CD14-positive monocyte (primary cell): ENCODE data around the gene TMEM235. TPM values are rescaled to one million over a fixed set of nuclear protein-coding genes. Genes with fewer than 3 reads are reported as not detected.

Experiments
- DNase-seq, 3 donors: peaks; one replicate each; pipeline ENCODE4 v3.0.0-alpha.2; 2011 to 2022
- H2AFZ ChIP-seq: 2 replicates; pipeline ENCODE4 v1.6.0; 2012; ENCODE audit warnings: mild to moderate bottlenecking, low read depth, low read length, inconsistent platforms; ENCODE audit not compliant: insufficient read depth, poor library complexity, severe bottlenecking
- H3K27ac ChIP-seq, 2 donors: 1 replicate in 1 of 2; 2 replicates in 1 of 2; pipeline ENCODE4 v1.5.1; 2012 to 2013; ENCODE audit warnings: low read length in 2 of 2, control low read depth in 1 of 2, inconsistent platforms in 1 of 2, low read depth in 1 of 2, mild to moderate bottlenecking in 1 of 2
- H3K27me3 ChIP-seq, 2 donors: one replicate each; pipeline versions ENCODE4 v1.6.0 to v1.6.1; 2011 to 2013; ENCODE audit warnings: low read length in 2 of 2; ENCODE audit not compliant: control insufficient read depth in 2 of 2, insufficient read depth in 2 of 2
- H3K36me3 ChIP-seq, 2 donors: replicated peaks in 1 of 2; 1 replicate in 1 of 2; 2 replicates in 1 of 2; pipeline versions ENCODE4 v1.5.1 to v1.6.1; 2012 to 2013; ENCODE audit warnings: low read length in 2 of 2, control low read depth in 1 of 2, inconsistent platforms in 1 of 2, mild to moderate bottlenecking in 1 of 2; ENCODE audit not compliant: insufficient read depth in 2 of 2, control insufficient read depth in 1 of 2
- H3K4me1 ChIP-seq, 2 donors: 1 replicate in 1 of 2; 2 replicates in 1 of 2; pipeline versions ENCODE4 v1.5.1 to v1.6.1; 2012 to 2013; ENCODE audit warnings: low read length in 2 of 2, control low read depth in 1 of 2, inconsistent platforms in 1 of 2, mild to moderate bottlenecking in 1 of 2, moderate library complexity in 1 of 2; ENCODE audit not compliant: insufficient read depth in 2 of 2, control insufficient read depth in 1 of 2
- H3K4me2 ChIP-seq: replicated peaks from 2 replicates; pipeline ENCODE3; 2012; ENCODE audit warnings: low read length, moderate library complexity, mild to moderate bottlenecking; ENCODE audit not compliant: poor library complexity, severe bottlenecking; ENCODE audit errors: extremely low read depth
- H3K4me3 ChIP-seq, 3 experiments: fragments of 200-600 bp in 1 of 3; sonication (generic) in 1 of 3; replicated peaks in 1 of 3; 1 replicate in 2 of 3; 2 replicates in 1 of 3; pipeline ENCODE4 v1.5.1; 2011 to 2013; ENCODE audit warnings: low read length in 3 of 3, mild to moderate bottlenecking in 3 of 3, control low read depth in 2 of 3, low read depth in 2 of 3, inconsistent platforms in 1 of 3, moderate library complexity in 1 of 3
- H3K79me2 ChIP-seq: 2 replicates; pipeline ENCODE4 v1.6.0; 2012; ENCODE audit warnings: mild to moderate bottlenecking, control low read depth, inconsistent platforms, low read length, moderate library complexity; ENCODE audit not compliant: insufficient read depth
- H3K9ac ChIP-seq: 2 replicates; pipeline ENCODE4 v1.6.0; 2017; ENCODE audit warnings: low read length, mild to moderate bottlenecking; ENCODE audit not compliant: insufficient read depth, poor library complexity, severe bottlenecking
- H3K9me3 ChIP-seq, 2 donors: replicated peaks in 1 of 2; 1 replicate in 1 of 2; 2 replicates in 1 of 2; pipeline versions ENCODE4 v1.5.1 to v1.6.1; 2012 to 2013; ENCODE audit warnings: low read length in 2 of 2, control low read depth in 1 of 2; ENCODE audit not compliant: control insufficient read depth in 1 of 2, insufficient read depth in 1 of 2
- H4K20me1 ChIP-seq: 2 replicates; pipeline ENCODE4 v1.6.0; 2012; ENCODE audit warnings: mild to moderate bottlenecking, low read length, control low read depth, moderate library complexity; ENCODE audit not compliant: insufficient read depth
- H3K27ac Mint-ChIP-seq, 7 donors: one replicate each; pipeline ENCODE4 v1.8.0; 2020; ENCODE audit warnings: mild to moderate bottlenecking in 7 of 7, mixed read lengths in 7 of 7, moderate library complexity in 6 of 7, inconsistent platforms in 2 of 7
- H3K27me3 Mint-ChIP-seq, 3 donors: one replicate each; pipeline ENCODE4 v1.8.0; 2021 to 2022; ENCODE audit warnings: low read depth in 3 of 3, mild to moderate bottlenecking in 3 of 3, mixed read lengths in 3 of 3, moderate library complexity in 3 of 3, inconsistent platforms in 1 of 3
- H3K36me3 Mint-ChIP-seq, 2 donors: one replicate each; pipeline ENCODE4 v1.8.0; 2020; ENCODE audit warnings: mixed read lengths in 2 of 2, inconsistent platforms in 1 of 2, mild to moderate bottlenecking in 1 of 2
- H3K4me1 Mint-ChIP-seq: one replicate; pipeline ENCODE4 v1.8.0; 2020; ENCODE audit warnings: mild to moderate bottlenecking, mixed read lengths
- H3K4me3 Mint-ChIP-seq, 2 donors: one replicate each; pipeline ENCODE4 v1.8.0; 2020; ENCODE audit warnings: mild to moderate bottlenecking in 2 of 2, mixed read lengths in 2 of 2, moderate library complexity in 1 of 2
- H3K9me3 Mint-ChIP-seq, 7 donors: one replicate each; pipeline ENCODE4 v1.8.0; 2020 to 2022; ENCODE audit warnings: mixed read lengths in 7 of 7, mild to moderate bottlenecking in 6 of 7, moderate library complexity in 6 of 7, inconsistent platforms in 2 of 7
- WGBS: methylation state at CpG from one replicate; pipeline ENCODE4 v1.1.5; 2013; ENCODE audit warnings: missing lambda C conversion rate; ENCODE audit not compliant: insufficient coverage; 5-methylcytosine and 5-hydroxymethylcytosine counted together
- intact Hi-C, 2 donors: fragments of 100-400 bp; cut with micrococcal nuclease; formaldehyde crosslinking; loops; one replicate each; pipeline versions ENCODE4 v1.15.0 to v1.15.1; 2023
- polyA plus RNA-seq, 3 donors: library from polyadenylated mRNA; depleted of rRNA in 1 of 3; unstranded in 2 of 3; stranded (reverse) in 1 of 3; fragments of 300-500 nt in 2 of 3; fragments of >200 nt in 1 of 3; fragmentation: Illumina TruSeq in 2 of 3; gene quantifications; 1 replicate in 2 of 3; 2 replicates in 1 of 3; pipeline ENCODE4 v1.2.3, GENCODE V29; 2012 to 2021
- TF ChIP-seq, protein P1 (sequence below): fragments of 200-600 bp; IDR thresholded peaks from one replicate; pipeline ENCODE4 v1.8.0; 2022; ENCODE audit warnings: antibody characterized with exemption, mild to moderate bottlenecking

TMEM235 gene
- polyA plus RNA-seq, 3 donors = not detected

GRCh38 chr17:78249818-78250806, 18.7 kb downstream of the TMEM235 start:
- no peaks in the 10 kb centered on the region for H4K20me1 ChIP-seq
- no peak for DNase-seq
- peaks cover 7 to 13% (median 8%) of the 10 kb centered on the region in 3 donors for H3K27me3 Mint-ChIP-seq
- H3K4me3 Mint-ChIP-seq = no peak overlapping the region
- WGBS = 86% methylated on average over 20 of the region's 20 CpGs
- H3K9ac ChIP-seq = no peak overlapping the region
- peaks cover 10 to 21% of the 10 kb centered on the region in 2 donors for H3K4me1 ChIP-seq
- peaks cover 0 to 10% of the 10 kb centered on the region in 2 donors for H3K27me3 ChIP-seq
- no peak overlapping the region for H2AFZ ChIP-seq
- no peak overlapping the region for H3K27ac ChIP-seq
- H3K4me1 Mint-ChIP-seq = peaks cover 12% of the 10 kb centered on the region
- H3K36me3 ChIP-seq = no peaks in the 10 kb centered on the region
- peaks cover 0 to 4% (median 0%) of the 10 kb centered on the region in 7 donors for H3K9me3 Mint-ChIP-seq
- intact Hi-C loops = loop anchor here (2.0 to 5.0 kb wide), 4 partner anchors 38 to 457 kb away; partner anchors contain the start of gene BIRC5 (in 2 of the 2)
- no peak overlapping the region for H3K4me3 ChIP-seq
- no peak overlapping the region for H3K4me2 ChIP-seq
- H3K27ac Mint-ChIP-seq = peak overlapping the region in 2 of 7 donors; percentile 22 to 40
- no peaks in the 10 kb centered on the region for H3K79me2 ChIP-seq
- TF ChIP-seq, protein P1, sequence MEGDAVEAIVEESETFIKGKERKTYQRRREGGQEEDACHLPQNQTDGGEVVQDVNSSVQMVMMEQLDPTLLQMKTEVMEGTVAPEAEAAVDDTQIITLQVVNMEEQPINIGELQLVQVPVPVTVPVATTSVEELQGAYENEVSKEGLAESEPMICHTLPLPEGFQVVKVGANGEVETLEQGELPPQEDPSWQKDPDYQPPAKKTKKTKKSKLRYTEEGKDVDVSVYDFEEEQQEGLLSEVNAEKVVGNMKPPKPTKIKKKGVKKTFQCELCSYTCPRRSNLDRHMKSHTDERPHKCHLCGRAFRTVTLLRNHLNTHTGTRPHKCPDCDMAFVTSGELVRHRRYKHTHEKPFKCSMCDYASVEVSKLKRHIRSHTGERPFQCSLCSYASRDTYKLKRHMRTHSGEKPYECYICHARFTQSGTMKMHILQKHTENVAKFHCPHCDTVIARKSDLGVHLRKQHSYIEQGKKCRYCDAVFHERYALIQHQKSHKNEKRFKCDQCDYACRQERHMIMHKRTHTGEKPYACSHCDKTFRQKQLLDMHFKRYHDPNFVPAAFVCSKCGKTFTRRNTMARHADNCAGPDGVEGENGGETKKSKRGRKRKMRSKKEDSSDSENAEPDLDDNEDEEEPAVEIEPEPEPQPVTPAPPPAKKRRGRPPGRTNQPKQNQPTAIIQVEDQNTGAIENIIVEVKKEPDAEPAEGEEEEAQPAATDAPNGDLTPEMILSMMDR = no peak
- H3K36me3 Mint-ChIP-seq = no peaks in the 10 kb centered on the region
- H3K9me3 ChIP-seq = no peaks in the 10 kb centered on the region

- intact Hi-C loops = loop anchor here (2.0 to 5.0 kb wide), 4 partner anchors 39 to 456 kb away; partner anchors contain the start of gene BIRC5 (in 2 of the 2)
- Histone ChIP-seq H3K4me3 (no peak overlapping the region), H3K9ac (no peak overlapping the region), H3K4me2 (peak overlapping the region; percentile 30), H2AFZ (no peak overlapping the region), H3K27ac (no peak overlapping the region), H4K20me1 (no peaks in the 10 kb centered on the region), H3K4me1 (peaks cover 20 to 31% of the 10 kb centered on the region in 2 donors), H3K9me3 (no peaks in the 10 kb centered on the region), H3K27me3 (peaks cover 0 to 10% of the 10 kb centered on the region in 2 donors), H3K36me3 (no peaks in the 10 kb centered on the region), H3K79me2 (no peaks in the 10 kb centered on the region)
- H3K4me1 Mint-ChIP-seq = peaks cover 21% of the 10 kb centered on the region
- peak overlapping the region in 1 of 2 donors; percentile 39 for H3K4me3 Mint-ChIP-seq
- TF ChIP-seq, protein P1 = peak; percentile 100
- H3K27me3 Mint-ChIP-seq = peaks cover 7 to 10% (median 8%) of the 10 kb centered on the region in 3 donors
- 18% methylated on average over 26 of the region's 27 CpGs for WGBS
- peaks cover 0 to 2% (median 0%) of the 10 kb centered on the region in 7 donors for H3K9me3 Mint-ChIP-seq
- H3K27ac Mint-ChIP-seq = peak overlapping the region in 3 of 7 donors; percentile 30 to 80 (median 57)
- peak; percentile 83 to 88 (median 87) for DNase-seq
- no peaks in the 10 kb centered on the region for H3K36me3 Mint-ChIP-seq
These were observed 19.7 kb downstream of the TMEM235 start for GRCh38 chr17:78250891-78251772.
